SHP77 treated with DMSO at 0.1 percent for 48 hours (cell line): ENCODE data around the gene ZNF613.
"Not testable (repeated sequence)": the region's sequence is repeated elsewhere in the genome, so short reads cannot be mapped to it uniquely, and the experiment has no call there.

Experiments
- DNase-seq: peaks from one replicate; lab custom pipeline; 2025; lab: John Stamatoyannopoulos, UW

ZNF613 gene

GRCh38 chr19:51944798-51945552 lies 17.7 kb downstream of the ZNF613 start:
- DNase-seq = no peak

GRCh38 chr19:51946602-51947001 lies 19.3 kb downstream of the ZNF613 start:
- DNase-seq = no peak

- no peak for DNase-seq
These were observed 21.7 kb downstream of the ZNF613 start for GRCh38 chr19:51948975-51949374.

- DNase-seq = not testable (repeated sequence)
These were observed 30.6 kb downstream of the ZNF613 start for GRCh38 chr19:51957846-51958245.

GRCh38 chr19:51959791-51960190 lies 32.5 kb downstream of the ZNF613 start:
- DNase-seq = no peak

GRCh38 chr19:51960621-51961233 lies 33.5 kb downstream of the ZNF613 start:
- not testable (repeated sequence) for DNase-seq

- no peak for DNase-seq
These were observed 38.3 kb downstream of the ZNF613 start for GRCh38 chr19:51965583-51965982.

GRCh38 chr19:51970718-51971117 lies 43.4 kb downstream of the ZNF613 start:
- no peak for DNase-seq

GRCh38 chr19:51971624-51972023 lies 44.4 kb downstream of the ZNF613 start:
- DNase-seq = no peak

GRCh38 chr19:51975787-51976186 lies 48.5 kb downstream of the ZNF613 start:
- not testable (repeated sequence) for DNase-seq

- DNase-seq = no peak
These were observed 49.6 kb downstream of the ZNF613 start for GRCh38 chr19:51976852-51977251.

- no peak for DNase-seq
These were observed 50.1 kb downstream of the ZNF613 start for GRCh38 chr19:51977346-51977745.

GRCh38 chr19:51978882-51979281 lies 51.6 kb downstream of the ZNF613 start:
- no peak for DNase-seq

GRCh38 chr19:51980116-51980736 lies 53.0 kb downstream of the ZNF613 start:
- no peak for DNase-seq

- not testable (repeated sequence) for DNase-seq
These were observed 53.7 kb downstream of the ZNF613 start for GRCh38 chr19:51980926-51981325.

- no peak for DNase-seq
These were observed 56.1 kb downstream of the ZNF613 start for GRCh38 chr19:51983361-51983760.

- peak; percentile 8 for DNase-seq
These were observed 59.3 kb downstream of the ZNF613 start, which contains the start of gene ZNF350 for GRCh38 chr19:51986309-51987291. ZNF350 (minus strand) TSS chr19:51986840; CDS start chr19:51974360, 12,480 bp downstream.

- DNase-seq = no peak
These were observed 66.2 kb downstream of the ZNF613 start for GRCh38 chr19:51993422-51993821.

GRCh38 chr19:51994048-51994644 lies 66.9 kb downstream of the ZNF613 start:
- no peak for DNase-seq
